Islet of Langerhans (tissue), 1 donor: ENCODE data around the gene TOGARAM1.
"Not testable (repeated sequence)": the region's sequence is repeated elsewhere in the genome, so short reads cannot be mapped to it uniquely, and the experiment has no call there.

ENCODE experiments used
- FAIRE-seq: peaks from one replicate; lab custom pipeline; 2011; peaks lifted over from hg19 to GRCh38; lab: Jason Lieb, UNC

TOGARAM1 gene

GRCh38 chr14:45038865-45039264 lies 76.9 kb downstream of the TOGARAM1 start:
- FAIRE-seq, result no peak

DNA sequence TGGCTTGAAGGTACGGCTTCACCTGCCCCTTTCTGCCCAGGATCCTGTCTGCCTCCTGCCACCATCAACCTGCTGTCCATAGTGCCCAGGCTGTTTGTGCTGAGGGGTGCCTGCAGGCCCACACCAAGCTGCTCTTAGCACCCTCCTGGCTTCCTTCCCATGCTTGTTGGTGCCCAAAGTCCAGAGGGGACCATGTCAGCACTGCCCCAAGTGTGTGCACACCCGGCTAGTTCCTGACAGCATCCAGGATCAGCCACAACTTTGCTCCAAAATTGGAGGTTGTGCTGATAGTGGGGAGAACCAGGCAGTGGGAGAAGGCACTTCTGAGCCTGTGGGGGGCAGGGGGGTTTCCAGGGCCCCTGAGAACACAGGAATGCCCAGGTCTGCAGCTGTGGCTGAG lies 77.4 kb downstream of the TOGARAM1 start:
- no peak for FAIRE-seq

GRCh38 chr14:45041641-45042040 lies 79.7 kb downstream of the TOGARAM1 start:
- FAIRE-seq, result no peak

DNA sequence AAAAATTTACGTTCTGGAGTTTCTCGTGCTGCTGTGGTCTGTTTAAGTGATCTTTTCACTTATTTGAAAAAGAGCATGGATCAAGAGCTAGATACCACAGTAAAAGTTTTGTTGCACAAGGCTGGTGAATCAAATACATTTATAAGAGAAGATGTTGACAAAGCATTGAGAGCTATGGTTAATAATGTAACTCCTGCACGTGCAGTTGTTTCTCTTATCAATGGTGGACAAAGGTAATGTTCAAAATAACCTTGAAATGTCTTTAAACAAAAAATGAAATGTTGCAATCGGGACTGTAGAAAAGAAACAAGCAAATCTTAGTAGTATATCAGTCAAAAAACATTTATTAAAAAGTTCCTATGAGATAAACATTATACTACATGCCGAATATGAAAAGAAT lies 82.6 kb downstream of the TOGARAM1 start:
- peak; percentile 13 for FAIRE-seq

GRCh38 chr14:45048385-45048784 lies 86.4 kb downstream of the TOGARAM1 start:
- no peak for FAIRE-seq

DNA sequence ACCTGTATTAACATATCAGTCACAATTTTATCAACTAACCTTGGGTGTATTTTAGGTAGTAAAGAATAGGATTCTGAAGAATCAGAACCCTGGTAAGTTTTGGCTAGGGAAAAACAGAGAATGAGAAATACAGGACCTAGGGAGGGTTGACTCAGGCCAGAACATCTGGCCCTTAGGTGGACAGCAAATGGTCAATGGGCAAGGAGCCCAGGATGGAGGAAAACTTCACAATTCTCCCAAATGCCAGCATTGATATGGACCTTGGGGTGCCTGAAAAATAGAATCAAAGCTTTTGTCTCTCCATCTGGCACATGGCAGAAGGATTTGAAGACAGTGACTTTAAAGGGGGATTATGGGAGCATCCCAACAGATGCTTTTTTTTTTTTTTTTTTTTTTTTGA lies 89.2 kb downstream of the TOGARAM1 start:
- FAIRE-seq, result no peak

GRCh38 chr14:45051896-45052295 lies 89.9 kb downstream of the TOGARAM1 start:
- FAIRE-seq, result no peak

GRCh38 chr14:45057349-45057748 lies 95.4 kb downstream of the TOGARAM1 start:
- FAIRE-seq, result no peak

- FAIRE-seq, result peak; percentile 72
These were observed 95.9 kb downstream of the TOGARAM1 start for GRCh38 chr14:45057881-45058364.

- FAIRE-seq, result no peak
These were observed 98.6 kb downstream of the TOGARAM1 start for GRCh38 chr14:45060551-45060950.

GRCh38 chr14:45065540-45065939 lies 103.5 kb downstream of the TOGARAM1 start:
- no peak for FAIRE-seq

DNA sequence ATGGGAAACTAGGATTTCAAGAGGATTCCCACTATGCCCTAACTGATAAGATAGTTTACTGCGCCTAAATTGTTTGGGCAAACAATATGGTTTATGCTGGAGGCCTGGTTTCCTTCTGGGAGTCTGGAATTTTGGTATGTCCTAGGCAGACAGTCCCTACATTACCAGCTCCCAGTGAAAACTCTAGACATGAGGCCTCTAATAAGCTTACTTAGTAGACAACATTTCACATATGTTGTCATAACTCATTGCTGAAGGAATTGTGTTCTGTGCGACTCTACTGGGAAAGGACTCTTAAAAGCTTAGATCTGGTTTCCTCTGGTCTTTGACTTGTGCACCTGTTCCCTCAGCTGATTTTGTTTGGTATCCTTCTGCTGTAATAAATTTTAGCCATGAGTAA lies 104.0 kb downstream of the TOGARAM1 start:
- no peak for FAIRE-seq

DNA sequence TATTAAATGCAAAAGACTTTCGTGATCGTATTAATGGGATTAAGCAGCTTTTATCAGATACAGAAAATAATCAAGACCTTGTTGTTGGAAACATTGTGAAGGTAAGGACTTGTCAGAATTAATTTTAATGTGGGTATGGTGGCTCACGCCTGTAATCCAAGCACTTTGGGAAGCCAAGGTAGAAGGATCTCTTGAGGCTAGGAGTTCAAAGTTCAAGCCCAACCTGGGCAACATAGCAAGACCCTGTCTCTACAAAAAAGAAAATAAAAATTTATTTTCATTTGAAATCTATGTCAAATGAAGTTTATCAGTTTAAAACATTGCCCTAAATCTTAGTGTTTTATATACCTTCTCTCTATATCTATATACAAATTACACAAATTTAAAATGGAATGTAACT lies 104.7 kb downstream of the TOGARAM1 start:
- FAIRE-seq, result no peak

- peak; percentile 5 for FAIRE-seq
These were observed 106.4 kb downstream of the TOGARAM1 start for GRCh38 chr14:45068396-45068795.

GRCh38 chr14:45070215-45070614 lies 108.2 kb downstream of the TOGARAM1 start:
- peak; percentile 77 for FAIRE-seq

DNA sequence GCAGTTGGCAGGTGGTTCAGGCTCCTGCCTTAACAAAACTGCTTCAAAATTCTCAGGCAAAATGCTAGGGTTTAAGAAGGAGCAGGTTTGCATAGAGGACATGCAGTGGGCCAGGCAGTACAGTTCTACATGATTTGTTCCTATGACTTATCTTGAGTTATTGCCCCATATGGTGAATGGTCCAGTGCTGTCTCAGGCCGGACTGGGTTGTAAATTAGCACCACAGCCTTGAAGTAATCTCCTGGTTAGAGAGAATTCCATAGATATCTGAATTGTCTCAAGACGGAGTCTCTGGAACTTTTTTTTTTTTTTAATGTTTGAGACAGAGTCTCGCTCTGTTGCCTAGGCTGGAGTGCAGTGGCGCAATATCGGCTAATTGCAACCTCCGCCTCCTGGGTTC lies 110.1 kb downstream of the TOGARAM1 start:
- no peak for FAIRE-seq

- FAIRE-seq, result no peak
These were observed 111.4 kb downstream of the TOGARAM1 start for GRCh38 chr14:45073231-45073879.

DNA sequence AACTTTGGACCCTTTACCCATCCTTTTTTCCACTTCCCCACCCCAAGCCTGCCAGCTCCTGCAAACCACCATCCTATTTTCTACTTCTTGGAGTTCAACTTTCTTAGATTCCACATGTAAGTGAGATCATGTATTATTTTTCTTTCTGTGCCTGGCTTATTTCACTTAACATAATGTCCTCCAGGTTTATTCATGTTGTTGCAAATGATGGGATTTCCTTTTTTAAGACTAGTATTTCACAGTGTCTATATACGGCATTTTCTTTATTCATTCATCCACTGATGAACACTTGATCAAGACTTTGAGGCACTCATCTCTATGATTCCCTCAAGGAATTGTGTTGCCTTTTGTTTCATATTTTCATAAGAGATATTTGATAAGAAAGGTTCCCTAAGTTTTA lies 116.3 kb downstream of the TOGARAM1 start:
- no peak for FAIRE-seq

DNA sequence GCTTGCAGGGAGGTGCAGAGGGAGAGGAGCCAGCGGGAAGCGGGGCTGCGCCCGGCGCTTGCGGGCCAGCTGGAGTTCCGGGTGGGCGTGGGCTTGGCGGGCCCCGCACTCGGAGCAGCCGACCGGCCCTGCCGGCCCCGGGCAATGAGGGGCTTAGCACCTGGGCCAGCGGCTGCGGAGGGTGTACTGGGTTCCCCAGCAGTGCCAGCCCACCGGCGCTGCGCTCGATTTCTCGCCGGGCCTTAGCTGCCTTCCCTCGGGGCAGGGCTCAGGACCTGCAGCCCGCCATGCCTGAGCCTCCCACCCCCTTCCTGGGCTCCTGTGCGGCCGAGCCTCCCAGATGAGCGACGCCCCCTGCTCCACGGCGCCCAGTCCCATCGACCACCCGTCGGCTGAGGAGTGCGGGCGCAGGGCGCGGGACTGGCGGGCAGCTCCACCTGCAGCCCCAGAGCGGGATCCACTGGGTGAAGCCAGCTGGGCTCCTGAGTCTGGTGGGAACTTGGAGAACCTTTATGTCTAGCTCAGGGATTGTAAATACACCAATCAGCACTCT lies 118.5 kb downstream of the TOGARAM1 start:
- FAIRE-seq, result not testable (repeated sequence)

- not testable (repeated sequence) for FAIRE-seq
These were observed 119.1 kb downstream of the TOGARAM1 start for GRCh38 chr14:45081096-45081495.

DNA sequence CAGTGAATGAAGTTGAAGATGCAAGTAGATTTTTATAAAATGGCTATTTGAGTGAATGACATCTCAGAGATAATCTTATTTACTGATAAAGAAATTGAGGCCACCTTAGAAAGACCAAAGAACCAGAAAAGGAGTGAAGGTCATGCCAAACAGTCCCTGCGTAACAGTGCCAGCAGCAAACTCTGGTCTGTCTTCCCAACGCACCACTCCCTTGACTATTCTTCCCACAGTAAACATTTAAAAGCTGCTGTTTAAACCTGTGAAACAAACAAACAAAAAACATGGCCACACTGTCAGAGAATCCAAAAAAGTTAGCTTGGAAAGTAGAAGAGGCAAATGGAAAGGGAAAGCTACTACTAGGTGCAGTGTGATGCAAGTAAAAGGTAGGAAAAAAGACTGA lies 120.4 kb downstream of the TOGARAM1 start:
- no peak for FAIRE-seq

DNA sequence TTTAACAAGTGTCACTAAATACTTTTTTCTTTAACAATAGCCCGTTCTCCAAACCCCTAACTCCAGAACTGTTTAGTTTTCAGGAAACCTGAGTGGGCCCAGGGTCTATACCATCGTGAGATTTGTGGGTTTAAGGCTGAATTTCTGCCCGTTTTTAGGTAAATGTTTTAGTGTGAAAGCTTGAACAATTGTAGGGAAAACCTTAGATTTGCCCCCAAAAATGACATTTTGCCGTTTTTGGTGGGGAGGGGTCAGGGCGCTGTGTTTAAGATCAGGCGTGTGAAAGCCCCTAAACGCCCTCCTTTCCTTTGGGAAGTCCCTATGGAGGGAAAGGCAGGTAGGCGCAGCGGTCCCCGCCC lies 121.6 kb downstream of the TOGARAM1 start:
- FAIRE-seq, result no peak

GRCh38 chr14:45083976-45084722 lies 122.2 kb downstream of the TOGARAM1 start, which contains the start of gene PRPF39:
PRPF39 (plus strand) TSS chr14:45084116; CDS start chr14:45095240, 11,124 bp downstream.
- no peak for FAIRE-seq
